Common myeloid progenitor, CD34-positive (primary cell): Measurements from ENCODE around the gene RER1.

ENCODE experiments used
- CTCF ChIA-PET: fragments of 350-600 bp; sonication (Branson Sonifier 250); formaldehyde crosslinking; loops from one replicate; lab custom pipeline; 2021; ENCODE audit warnings: antibody characterized with exemption; lab: Charles Lee
- POLR2A ChIA-PET: fragments of 350-600 bp; sonication (Branson Sonifier 250); formaldehyde crosslinking; loops from one replicate; lab custom pipeline; 2021; ENCODE audit warnings: antibody characterized with exemption; lab: Charles Lee
- DNase-seq, 3 donors: peaks; one replicate each; pipeline versions ENCODE4 v3.0.0 to v3.0.0-alpha.2; 2013
- H3K27ac ChIP-seq, 2 experiments: 1 replicate in 1 of 2; 2 replicates in 1 of 2; pipeline ENCODE4 v1.7.0; 2013; ENCODE audit warnings: inconsistent platforms in 2 of 2, low read length in 2 of 2, mild to moderate bottlenecking in 2 of 2, low read depth in 1 of 2, moderate library complexity in 1 of 2; ENCODE audit not compliant: severe bottlenecking in 2 of 2, insufficient read depth in 1 of 2, poor library complexity in 1 of 2
- H3K27me3 ChIP-seq, 5 experiments: replicated peaks in 2 of 5; 1 replicate in 3 of 5; 2 replicates in 2 of 5; pipeline versions ENCODE4 v1.6.1 to v1.7.0; 2013; ENCODE audit warnings: low read length in 4 of 5, mild to moderate bottlenecking in 2 of 5, moderate library complexity in 2 of 5, inconsistent platforms in 1 of 5; ENCODE audit not compliant: insufficient read depth in 5 of 5, control insufficient read depth in 4 of 5
- H3K36me3 ChIP-seq, 4 experiments: 1 replicate in 2 of 4; 2 replicates in 2 of 4; pipeline versions ENCODE4 v1.6.1 to v1.7.0; 2013; ENCODE audit warnings: low read length in 3 of 4, control low read depth in 1 of 4, mild to moderate bottlenecking in 1 of 4; ENCODE audit not compliant: control insufficient read depth in 4 of 4, insufficient read depth in 4 of 4
- H3K4me1 ChIP-seq, 4 experiments: 1 replicate in 3 of 4; 2 replicates in 1 of 4; pipeline versions ENCODE4 v1.6.1 to v1.7.1; 2013; ENCODE audit warnings: low read length in 3 of 4, mild to moderate bottlenecking in 3 of 4, control low read depth in 1 of 4, inconsistent platforms in 1 of 4, moderate library complexity in 1 of 4; ENCODE audit not compliant: control insufficient read depth in 4 of 4, insufficient read depth in 4 of 4; ENCODE audit errors: control extremely low read depth in 1 of 4
- H3K4me3 ChIP-seq, 7 experiments: 1 replicate in 4 of 7; 2 replicates in 3 of 7; pipeline versions ENCODE4 v1.5.1 to v1.7.0; 2013; ENCODE audit warnings: mild to moderate bottlenecking in 7 of 7, low read length in 6 of 7, moderate library complexity in 6 of 7, inconsistent platforms in 2 of 7, low read depth in 2 of 7, control low read depth in 1 of 7; ENCODE audit not compliant: insufficient read depth in 4 of 7, control insufficient read depth in 1 of 7; ENCODE audit errors: extremely low read depth in 1 of 7
- H3K9me3 ChIP-seq, 5 experiments: 1 replicate in 4 of 5; 2 replicates in 1 of 5; pipeline versions ENCODE4 v1.6.1 to v1.7.1; 2013; ENCODE audit warnings: low read length in 4 of 5, mild to moderate bottlenecking in 2 of 5, inconsistent platforms in 1 of 5, low read depth in 1 of 5, moderate library complexity in 1 of 5; ENCODE audit not compliant: control insufficient read depth in 4 of 5, insufficient read depth in 2 of 5; ENCODE audit errors: control extremely low read depth in 1 of 5
- WGBS: methylation state at CpG from one replicate; pipeline ENCODE4 v1.1.5; 2013; ENCODE audit not compliant: insufficient coverage; 5-methylcytosine and 5-hydroxymethylcytosine counted together

The RER1 gene

DNA sequence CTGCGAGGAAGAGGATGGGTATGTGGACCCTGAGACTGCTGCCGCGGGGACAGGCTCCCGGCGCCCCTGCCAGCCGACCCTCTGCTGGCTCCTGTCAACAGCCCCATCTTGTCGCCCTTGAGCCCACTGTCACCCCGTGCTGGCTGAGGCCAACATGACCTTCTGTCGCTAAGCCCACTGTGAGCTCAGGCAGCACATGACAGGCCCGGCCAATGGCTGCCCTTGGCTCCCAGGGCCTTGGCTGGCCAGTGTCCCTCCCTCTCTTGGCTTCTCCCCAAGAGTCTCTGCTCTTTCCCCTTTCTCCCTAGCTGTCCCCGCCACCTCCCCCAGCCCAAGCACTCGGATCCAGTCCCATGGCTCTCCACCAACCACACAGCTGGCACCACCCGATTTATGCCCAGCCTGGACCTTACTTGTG lies 17.2 kb downstream of the RER1 start:
- 95% methylated on average over 13 of the region's 13 CpGs for WGBS
- no peak for DNase-seq
- H3K4me1 ChIP-seq = peaks cover 0 to 21% (median 19%) of the 10 kb centered on the region in 4 experiments
- no peak overlapping the region for H3K4me3 ChIP-seq
- no peak overlapping the region for H3K27ac ChIP-seq
- H3K9me3 ChIP-seq = no peaks in the 10 kb centered on the region
- CTCF ChIA-PET = interaction anchor here (1.0 to 1.2 kb wide), 2 partner anchors 139 to 214 kb away, joined by 3 read pairs; no protein-coding TSS in a partner anchor
- H3K27me3 ChIP-seq = no peaks in the 10 kb centered on the region
- POLR2A ChIA-PET = no interaction called here
- H3K36me3 ChIP-seq = peaks cover 7 to 63% (median 42%) of the 10 kb centered on the region in 4 experiments

DNA sequence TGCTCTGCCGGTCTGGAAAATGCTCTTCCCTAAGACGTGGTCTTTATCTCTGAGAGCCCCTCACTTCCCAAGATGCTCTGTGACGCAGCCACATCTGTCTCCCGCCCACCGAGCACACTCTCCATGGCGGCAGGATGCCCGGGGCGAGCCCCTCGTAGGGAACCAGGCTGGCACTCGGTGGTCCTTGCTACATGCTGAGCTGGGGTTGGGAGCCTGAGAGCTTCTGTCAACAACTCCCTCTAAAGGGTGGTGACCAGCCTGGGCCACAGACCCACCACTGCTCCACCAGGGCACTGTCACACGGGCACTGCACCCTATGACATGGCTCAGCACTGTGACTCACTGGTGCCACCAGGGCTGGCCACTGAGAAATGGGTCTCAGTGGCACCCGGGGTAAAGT lies 18.1 kb downstream of the RER1 start:
- no peaks in the 10 kb centered on the region for H3K27me3 ChIP-seq
- peaks cover 4 to 55% (median 33%) of the 10 kb centered on the region in 4 experiments for H3K36me3 ChIP-seq
- CTCF ChIA-PET = interaction anchor here (0.9 to 1.0 kb wide), 3 partner anchors 8 to 215 kb away, joined by 3 read pairs; partner anchors contain the start of gene PANK4
- no peak overlapping the region for H3K27ac ChIP-seq
- H3K9me3 ChIP-seq = no peaks in the 10 kb centered on the region
- DNase-seq = no peak
- H3K4me3 ChIP-seq = no peak overlapping the region
- H3K4me1 ChIP-seq = peaks cover 0 to 30% (median 28%) of the 10 kb centered on the region in 4 experiments
- WGBS = 96% methylated on average over 12 of the region's 12 CpGs
- POLR2A ChIA-PET = no interaction called here

DNA sequence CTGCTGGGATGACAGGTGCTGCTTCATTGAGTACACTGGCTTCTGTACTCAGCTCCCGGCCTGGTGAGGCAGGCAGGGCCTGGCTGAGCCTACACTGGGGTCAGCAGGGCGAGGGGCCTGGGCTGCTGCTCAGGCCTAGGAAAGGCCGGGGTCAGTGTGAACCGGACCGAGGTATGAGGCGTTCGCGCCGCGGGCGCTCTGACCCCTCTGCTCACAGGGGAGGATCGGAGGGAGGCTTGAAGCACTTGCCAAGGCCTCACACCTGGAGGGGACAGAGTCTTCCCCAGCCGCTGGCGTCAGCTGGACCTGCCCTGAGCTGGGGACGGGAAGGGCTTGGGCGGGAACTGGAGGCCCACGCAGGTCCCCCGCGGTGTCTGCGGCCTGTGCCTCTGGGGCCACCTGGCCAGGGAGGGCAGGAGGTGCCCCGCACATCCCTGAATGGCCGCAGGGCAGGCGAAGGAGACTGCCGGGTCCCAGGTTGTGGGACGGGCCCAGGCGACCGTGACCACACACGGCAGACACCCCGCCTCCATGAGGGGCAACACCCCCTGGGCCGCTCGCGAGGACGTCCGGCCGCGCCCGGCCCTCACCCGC lies 20.3 kb downstream of the RER1 start:
- peaks cover 0 to 35% (median 18%) of the 10 kb centered on the region in 4 experiments for H3K36me3 ChIP-seq
- H3K27ac ChIP-seq = peak overlapping the region; percentile 64 to 83
- peak overlapping the region; percentile 79 to 94 (median 90) for H3K4me3 ChIP-seq
- H3K9me3 ChIP-seq = no peaks in the 10 kb centered on the region
- H3K4me1 ChIP-seq = peaks cover 0 to 49% (median 48%) of the 10 kb centered on the region in 4 experiments
- no peaks in the 10 kb centered on the region for H3K27me3 ChIP-seq
- ChIA-PET CTCF (no interaction called here), POLR2A (no interaction called here)
- 5% methylated on average over 38 of the region's 38 CpGs for WGBS
- DNase-seq = no peak

DNA sequence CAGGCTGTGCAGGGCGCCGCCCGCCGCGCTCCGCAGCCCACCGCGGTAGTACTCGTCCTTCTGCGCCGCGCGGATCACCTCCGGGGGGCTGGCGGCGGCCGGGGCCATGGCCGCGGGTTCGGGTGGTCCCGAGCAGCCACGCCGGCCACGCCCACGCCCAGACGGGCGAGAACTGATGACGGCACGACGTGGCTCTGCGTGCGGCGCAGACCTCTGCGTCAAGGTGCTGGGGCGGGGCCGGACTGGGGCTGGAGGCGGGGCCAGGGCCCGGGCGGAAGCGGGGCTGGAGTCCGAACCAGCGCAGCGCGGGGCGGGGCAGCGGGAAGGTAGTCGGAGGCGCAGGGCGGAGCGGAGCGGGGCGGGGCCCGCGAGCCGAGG lies 20.7 kb downstream of the RER1 start, which contains the start of gene PEX10:
TSS of gene PEX10 (minus strand) at position 170 of the 378 bp plus-strand sequence. CDS start at position 108, 62 bp downstream.
- peaks cover 0 to 30% (median 15%) of the 10 kb centered on the region in 4 experiments for H3K36me3 ChIP-seq
- H3K9me3 ChIP-seq = no peaks in the 10 kb centered on the region
- peak within 1 kb of the TSS; percentile 64 to 83 for H3K27ac ChIP-seq
- DNase-seq = peak; percentile 94 to 97 (median 97)
- ChIA-PET POLR2A (interaction anchor here (0.7 to 1.1 kb wide), 2 partner anchors 16 to 135 kb away, joined by 3 to 5 read pairs; no protein-coding TSS in a partner anchor), CTCF (no interaction called here)
- H3K27me3 ChIP-seq = peaks cover 0 to 1% (median 0%) of the 10 kb centered on the region in 5 experiments
- peaks cover 0 to 51% (median 50%) of the 10 kb centered on the region in 4 experiments for H3K4me1 ChIP-seq
- 0% methylated on average over 48 of the region's 55 CpGs for WGBS
- H3K4me3 ChIP-seq = peak within 1 kb of the TSS; percentile 79 to 94 (median 90)

DNA sequence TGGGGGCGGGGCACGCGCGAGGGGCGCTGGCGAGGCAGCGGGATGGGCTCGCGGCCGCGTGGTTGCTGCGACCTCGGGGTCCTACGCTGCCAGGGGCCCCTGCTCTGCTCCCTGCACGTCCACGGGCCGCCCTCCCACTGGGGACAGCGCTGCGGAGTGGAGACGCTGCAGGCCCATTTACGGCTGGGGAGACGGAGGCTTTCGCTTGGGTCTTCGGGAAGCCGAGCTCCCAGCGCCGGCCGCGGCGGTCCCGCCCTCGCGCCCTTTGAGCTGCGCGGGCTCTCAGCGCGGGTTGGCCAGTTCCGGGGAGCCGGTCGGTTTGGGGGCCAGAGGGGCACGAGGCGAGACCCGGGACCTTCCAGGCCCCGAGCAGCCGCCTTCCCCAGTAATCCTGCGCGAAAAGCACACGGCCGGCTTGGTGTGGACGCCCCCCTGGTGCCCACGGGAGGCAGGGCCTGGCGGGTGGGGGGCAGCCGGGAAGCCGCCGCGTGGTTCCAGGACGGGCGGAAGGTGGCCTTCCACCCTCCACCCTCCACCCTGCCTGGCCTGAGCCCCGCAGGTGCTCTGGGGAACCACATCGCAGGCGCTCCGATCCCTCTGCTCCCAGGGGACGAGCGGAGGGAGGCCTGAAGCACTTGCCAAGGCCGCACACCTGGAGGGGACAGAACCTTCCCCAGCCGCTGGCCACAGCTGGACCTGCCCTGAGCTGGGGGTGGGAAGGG lies 21.3 kb downstream of the RER1 start:
- Histone ChIP-seq H3K27me3 (peaks cover 0 to 7% (median 0%) of the 10 kb centered on the region in 5 experiments), H3K4me1 (peaks cover 0 to 51% (median 50%) of the 10 kb centered on the region in 4 experiments), H3K36me3 (peaks cover 0 to 26% (median 13%) of the 10 kb centered on the region in 4 experiments), H3K9me3 (no peaks in the 10 kb centered on the region), H3K4me3 (peak overlapping the region; percentile 67 to 94 (median 84)), H3K27ac (peak overlapping the region in 1 of 2 experiments; percentile 49)
- CTCF ChIA-PET = interaction anchor here (0.9 to 1.4 kb wide), 3 partner anchors 21 to 149 kb away, joined by 3 to 10 read pairs (median 3); no protein-coding TSS in a partner anchor
- POLR2A ChIA-PET = interaction anchor here (0.7 to 1.1 kb wide), 2 partner anchors 17 to 134 kb away, joined by 3 to 5 read pairs; no protein-coding TSS in a partner anchor
- WGBS = 3% methylated on average over 52 of the region's 66 CpGs
- no peak for DNase-seq

DNA sequence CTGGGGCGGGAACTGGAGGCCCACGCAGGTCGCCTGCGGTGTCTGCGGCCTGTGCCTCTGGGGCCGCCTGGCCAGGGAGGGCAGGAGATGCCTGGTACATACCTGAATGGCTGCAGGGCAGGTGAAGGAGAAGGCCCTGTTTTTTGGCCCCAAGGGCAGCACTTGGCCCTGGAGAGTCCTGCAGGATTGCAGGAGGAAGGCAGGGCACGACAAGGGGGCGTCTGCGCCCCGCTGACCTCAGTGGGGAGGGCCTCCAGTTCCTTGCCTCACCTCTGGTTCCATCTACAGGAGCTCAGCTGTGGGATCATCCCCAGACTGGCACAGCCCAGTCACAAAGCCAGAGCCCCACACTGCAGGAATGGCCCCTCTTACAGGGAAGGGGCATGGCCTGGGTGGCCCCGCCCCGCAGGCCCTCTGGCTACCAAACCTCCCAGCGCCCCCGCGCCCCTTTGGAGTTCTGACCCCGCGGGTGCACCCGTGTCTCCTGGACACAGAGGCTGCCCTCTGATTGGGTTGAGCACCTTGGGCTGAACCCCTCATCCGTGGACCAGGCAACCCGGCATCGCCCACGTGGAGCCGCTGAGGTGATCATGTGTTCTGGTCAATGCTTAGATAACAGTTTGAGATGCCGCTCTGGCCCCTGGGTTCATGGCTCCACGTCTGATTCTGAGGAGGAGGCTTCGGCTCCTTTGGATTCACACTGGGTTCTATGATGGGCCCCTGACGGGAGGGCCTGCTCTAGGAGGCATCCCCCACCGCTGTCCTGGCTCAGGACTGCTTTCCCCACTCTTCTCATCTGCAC lies 22.1 kb downstream of the RER1 start:
- CTCF ChIA-PET = interaction anchor here (0.9 to 1.4 kb wide), 3 partner anchors 21 to 148 kb away, joined by 3 to 10 read pairs (median 3); no protein-coding TSS in a partner anchor
- peak overlapping the region in 1 of 2 experiments; percentile 49 for H3K27ac ChIP-seq

More for the DNA sequence above, 22.1 kb downstream of the RER1 start:
- H3K4me3 ChIP-seq = peak overlapping the region in 6 of 7 experiments; percentile 13 to 94 (median 82)
- no peak for DNase-seq
- H3K27me3 ChIP-seq = peaks cover 0 to 14% (median 0%) of the 10 kb centered on the region in 5 experiments
- peaks cover 0 to 18% (median 9%) of the 10 kb centered on the region in 4 experiments for H3K36me3 ChIP-seq
- 54% methylated on average over 23 of the region's 28 CpGs for WGBS
- H3K4me1 ChIP-seq = peaks cover 0 to 51% (median 50%) of the 10 kb centered on the region in 4 experiments
- POLR2A ChIA-PET = interaction anchor here (1.1 kb wide), 1 partner anchor 134 kb away, joined by 5 read pairs; no protein-coding TSS in a partner anchor
- no peaks in the 10 kb centered on the region for H3K9me3 ChIP-seq
